ENCODE data around the gene WLS. TPM values are rescaled to one million over a fixed set of nuclear protein-coding genes. Genes with fewer than 3 reads are reported as not detected.

WLS gene
- total RNA-seq, 2 donors from 2014 or later: 74.5 to 92.1 TPM

DNA sequence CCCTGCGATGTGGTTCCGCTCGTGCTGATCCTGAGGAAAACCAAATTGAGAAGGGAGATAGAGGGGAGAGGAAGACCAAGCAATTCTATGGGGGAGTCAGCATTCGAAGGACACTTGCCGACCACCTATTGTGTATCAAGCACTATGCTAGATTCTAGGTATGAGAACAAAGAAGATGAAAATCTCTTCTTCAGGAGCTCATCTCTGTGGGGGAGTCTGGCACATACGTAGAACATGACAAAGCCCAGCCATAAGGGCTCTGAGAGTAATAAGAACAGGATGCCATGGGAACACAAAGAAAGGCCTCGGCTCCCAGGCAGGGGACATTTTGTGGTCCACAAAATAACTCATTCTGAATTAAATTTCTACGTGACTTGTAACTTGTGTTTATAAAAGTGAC lies 83.7 kb downstream of the WLS start:
- Histone ChIP-seq H3K27ac (no peak overlapping the region), H3K9me3 (no peaks in the 10 kb centered on the region), H3K27me3 (replicated peaks; ENCODE audit: insufficient read depth) (no peaks in the 10 kb centered on the region), H3K4me3 (no peak overlapping the region), H3K36me3 (peaks cover 0 to 3% of the 10 kb centered on the region in 2 donors), H3K4me1 (replicated peaks) (no peaks in the 10 kb centered on the region)
- intact Hi-C loops (cut with DNase I): no loop called here
- TF ChIP-seq, protein P1, sequence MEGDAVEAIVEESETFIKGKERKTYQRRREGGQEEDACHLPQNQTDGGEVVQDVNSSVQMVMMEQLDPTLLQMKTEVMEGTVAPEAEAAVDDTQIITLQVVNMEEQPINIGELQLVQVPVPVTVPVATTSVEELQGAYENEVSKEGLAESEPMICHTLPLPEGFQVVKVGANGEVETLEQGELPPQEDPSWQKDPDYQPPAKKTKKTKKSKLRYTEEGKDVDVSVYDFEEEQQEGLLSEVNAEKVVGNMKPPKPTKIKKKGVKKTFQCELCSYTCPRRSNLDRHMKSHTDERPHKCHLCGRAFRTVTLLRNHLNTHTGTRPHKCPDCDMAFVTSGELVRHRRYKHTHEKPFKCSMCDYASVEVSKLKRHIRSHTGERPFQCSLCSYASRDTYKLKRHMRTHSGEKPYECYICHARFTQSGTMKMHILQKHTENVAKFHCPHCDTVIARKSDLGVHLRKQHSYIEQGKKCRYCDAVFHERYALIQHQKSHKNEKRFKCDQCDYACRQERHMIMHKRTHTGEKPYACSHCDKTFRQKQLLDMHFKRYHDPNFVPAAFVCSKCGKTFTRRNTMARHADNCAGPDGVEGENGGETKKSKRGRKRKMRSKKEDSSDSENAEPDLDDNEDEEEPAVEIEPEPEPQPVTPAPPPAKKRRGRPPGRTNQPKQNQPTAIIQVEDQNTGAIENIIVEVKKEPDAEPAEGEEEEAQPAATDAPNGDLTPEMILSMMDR (IDR thresholded peaks at IDR 0.05): no peak
- no peak for TF ChIP-seq POLR2A (IDR thresholded peaks at IDR 0.05)
- TF ChIP-seq POLR2AphosphoS5 (IDR thresholded peaks at IDR 0.05): no peak
- DNase-seq (ENCODE audit: low spot score): no peak
- 92% methylated on average over 8 of the region's 8 CpGs for WGBS

DNA sequence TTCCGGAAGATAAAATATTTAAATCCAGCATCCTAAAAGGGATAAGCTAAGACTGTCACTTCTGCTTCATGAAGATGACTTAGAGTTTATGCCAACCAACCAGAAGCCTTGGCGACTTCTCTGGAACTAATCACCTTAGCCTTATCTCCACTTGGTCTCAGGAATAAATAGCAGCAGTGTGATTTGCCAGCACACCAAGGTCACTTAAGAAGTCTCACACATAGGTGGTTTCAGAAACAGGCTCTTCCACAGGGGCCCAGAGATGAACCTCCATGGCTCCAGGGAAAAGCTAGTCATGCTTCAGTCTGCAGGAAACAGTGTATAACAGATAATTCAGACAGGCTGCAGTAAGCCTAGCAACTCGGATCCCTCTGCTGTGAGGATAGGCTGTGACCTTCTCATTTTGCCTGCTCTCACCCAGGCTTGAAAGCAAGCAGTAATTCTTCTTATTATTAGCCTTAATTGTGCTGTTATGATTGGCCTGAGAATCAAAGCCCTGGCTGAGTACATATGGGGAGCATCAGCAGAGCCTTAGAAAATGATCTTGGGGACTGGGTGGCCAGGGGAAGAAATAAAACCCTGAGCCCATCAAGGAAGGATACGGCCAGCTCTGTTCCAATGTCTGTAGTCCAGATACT lies 84.7 kb downstream of the WLS start:
- 65% methylated on average over 4 of the region's 4 CpGs for WGBS
- Histone ChIP-seq H3K36me3 (no peaks in the 10 kb centered on the region), H3K27ac (no peak overlapping the region)

DNA sequence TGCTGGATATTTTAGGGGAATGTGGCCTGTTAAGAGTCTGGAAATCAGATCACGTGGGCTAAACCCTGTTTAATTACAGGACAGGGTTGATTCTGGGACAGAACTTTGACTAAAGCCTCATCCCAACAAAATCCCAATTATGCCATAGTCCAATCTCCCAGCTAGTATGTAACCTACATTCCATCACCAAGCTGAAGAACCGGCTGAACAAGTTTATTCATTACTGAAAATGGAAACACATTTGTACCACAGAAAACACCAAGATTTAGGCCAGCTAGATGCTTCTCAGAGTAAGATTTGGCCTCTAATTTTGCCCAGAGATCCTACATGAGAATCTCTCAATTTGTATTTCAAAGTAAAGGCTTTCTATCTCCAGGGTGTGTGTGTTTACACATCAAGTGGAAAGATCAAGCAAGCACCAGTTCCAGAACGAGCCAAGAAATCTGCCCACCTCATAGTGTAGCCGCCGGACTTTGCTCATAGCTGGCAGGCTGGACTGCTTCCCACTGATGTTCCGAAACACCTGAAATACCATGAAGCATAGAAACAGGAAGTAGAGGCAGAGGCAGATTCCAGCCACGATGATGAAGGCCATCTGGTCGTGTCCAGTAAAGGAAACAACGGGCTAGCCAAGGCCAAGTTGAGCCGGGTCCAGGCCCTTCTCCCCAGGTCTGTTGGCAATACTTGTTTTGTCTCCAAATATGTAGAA lies 86.8 kb downstream of the WLS start:
- no peak overlapping the region for H3K27ac ChIP-seq
- H3K4me1 ChIP-seq (replicated peaks): no peaks in the 10 kb centered on the region
- no peak overlapping the region for H3K4me3 ChIP-seq
- intact Hi-C loops (cut with DNase I): no loop called here
- 45% methylated on average over 10 of the region's 10 CpGs for WGBS
- peak; percentile 56 for DNase-seq (ENCODE audit: low spot score)
- peak; percentile 54 for TF ChIP-seq POLR2AphosphoS5 (IDR thresholded peaks at IDR 0.05)
- no peak for TF ChIP-seq POLR2A (IDR thresholded peaks at IDR 0.05)
- no peaks in the 10 kb centered on the region for H3K36me3 ChIP-seq
- no peaks in the 10 kb centered on the region for H3K9me3 ChIP-seq
- no peaks in the 10 kb centered on the region for H3K27me3 ChIP-seq (replicated peaks; ENCODE audit: insufficient read depth)

More for the DNA sequence above, 84.7 kb downstream of the WLS start:
- intact Hi-C loops (cut with DNase I): no loop called here
- no peaks in the 10 kb centered on the region for H3K4me1 ChIP-seq (replicated peaks)
- TF ChIP-seq, protein P1 (IDR thresholded peaks at IDR 0.05): no peak
- TF ChIP-seq POLR2A (IDR thresholded peaks at IDR 0.05) (no peak), POLR2AphosphoS5 (IDR thresholded peaks at IDR 0.05) (no peak)
- no peaks in the 10 kb centered on the region for H3K27me3 ChIP-seq (replicated peaks; ENCODE audit: insufficient read depth)
- DNase-seq (ENCODE audit: low spot score): no peak
- no peak overlapping the region for H3K4me3 ChIP-seq
- H3K9me3 ChIP-seq: no peaks in the 10 kb centered on the region

DNA sequence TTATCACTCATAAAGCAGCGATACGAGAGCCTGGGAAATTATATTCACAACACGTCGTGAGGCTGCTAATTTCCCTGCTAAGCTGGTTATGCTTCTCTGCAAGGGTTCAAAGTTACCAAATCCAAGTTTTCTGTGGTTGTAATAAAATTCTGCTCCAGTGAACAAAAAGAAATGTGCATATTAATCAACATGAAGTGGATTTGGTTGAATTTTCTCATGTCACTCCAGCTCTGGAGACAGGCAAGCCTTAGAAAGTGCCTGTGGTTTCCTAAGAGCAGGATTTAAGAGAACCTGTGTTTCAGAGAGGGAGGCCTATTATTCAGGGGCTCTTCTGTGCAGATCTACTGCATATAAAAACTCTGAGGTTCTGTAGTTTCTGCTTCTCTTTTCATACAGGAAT lies 87.5 kb downstream of the WLS start:
- H3K9me3 ChIP-seq: no peaks in the 10 kb centered on the region
- no peak for DNase-seq (ENCODE audit: low spot score)
- intact Hi-C loops (cut with DNase I): loop anchor here (5.0 kb wide), 1 partner anchor 87 kb away; the partner anchor contains the start of gene WLS
- TF ChIP-seq, protein P1 (IDR thresholded peaks at IDR 0.05): no peak
- no peak for TF ChIP-seq POLR2AphosphoS5 (IDR thresholded peaks at IDR 0.05)
- TF ChIP-seq POLR2A (IDR thresholded peaks at IDR 0.05): no peak
- no peaks in the 10 kb centered on the region for H3K36me3 ChIP-seq
- H3K4me3 ChIP-seq: no peak overlapping the region
- no peaks in the 10 kb centered on the region for H3K4me1 ChIP-seq (replicated peaks)
- WGBS: 95% methylated on average over 4 of the region's 4 CpGs
- H3K27ac ChIP-seq: no peak overlapping the region
- no peaks in the 10 kb centered on the region for H3K27me3 ChIP-seq (replicated peaks; ENCODE audit: insufficient read depth)

DNA sequence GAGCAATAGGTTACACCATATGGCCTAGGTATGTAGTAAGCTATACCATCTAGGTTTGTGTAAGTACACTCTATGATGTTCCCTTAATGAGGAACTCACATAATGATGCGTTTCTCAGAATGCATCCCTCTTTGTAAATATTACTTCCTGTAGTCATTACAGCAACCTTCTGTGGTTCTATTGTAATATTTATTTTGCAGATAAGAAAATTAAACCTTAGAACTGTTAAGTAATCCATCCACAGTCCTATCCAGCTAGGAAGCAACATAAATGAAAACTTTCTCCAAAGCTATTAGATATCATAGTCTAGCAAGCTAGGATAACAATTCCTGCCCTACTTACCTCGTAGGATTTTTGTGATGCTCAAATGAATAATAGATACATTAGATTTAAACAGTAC lies 88.7 kb downstream of the WLS start:
- intact Hi-C loops (cut with DNase I): loop anchor here (5.0 kb wide), 1 partner anchor 89 kb away; the partner anchor contains the start of gene WLS
- Histone ChIP-seq H3K4me1 (replicated peaks) (no peaks in the 10 kb centered on the region), H3K27ac (no peak overlapping the region), H3K36me3 (no peaks in the 10 kb centered on the region), H3K27me3 (replicated peaks; ENCODE audit: insufficient read depth) (no peaks in the 10 kb centered on the region), H3K9me3 (no peaks in the 10 kb centered on the region), H3K4me3 (no peak overlapping the region)
- TF ChIP-seq POLR2AphosphoS5 (IDR thresholded peaks at IDR 0.05) (no peak), POLR2A (IDR thresholded peaks at IDR 0.05) (no peak)
- TF ChIP-seq, protein P1 (IDR thresholded peaks at IDR 0.05): no peak
- whole genome bisulfite sequencing: 77% methylated on average over 2 of the region's 2 CpGs
- DNase-seq (ENCODE audit: low spot score): no peak
